Stimulated activated CD8-positive, alpha-beta memory T cell treated with anti-CD3 and anti-CD28 coated beads, Interleukin-7, amount 100 ng/mL, for 4 hours (primary cell): Measurements from ENCODE around the gene GOLGA2.
"Not testable (repeated sequence)": the region's sequence is repeated elsewhere in the genome, so short reads cannot be mapped to it uniquely, and the experiment has no call there.

Experiments used
- DNase-seq, 2 donors: peaks; one replicate each; pipeline ENCODE4 v3.0.0-alpha.2; 2020; ENCODE audit warnings: low read depth in 2 of 2

GOLGA2 gene

DNA sequence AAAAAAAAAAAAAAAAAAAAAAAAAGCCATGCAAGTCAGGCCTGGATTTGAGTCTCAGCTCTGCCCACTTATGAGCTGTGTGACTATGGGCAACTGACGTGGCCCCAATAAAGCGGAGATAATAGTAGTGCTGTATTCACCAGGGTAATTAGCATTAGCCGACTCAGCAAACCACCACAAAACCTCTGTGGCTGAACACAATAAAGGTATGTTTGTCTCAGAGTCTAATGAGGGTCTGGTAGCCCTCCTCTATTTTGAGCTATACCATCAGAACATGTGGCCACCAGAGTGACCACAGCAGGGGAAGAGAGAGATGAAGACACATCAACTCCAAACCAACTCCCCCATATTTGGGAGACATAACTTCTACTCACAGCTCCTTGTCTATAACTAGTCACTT is 16.2 kb upstream of the GOLGA2 start:
- no peak for DNase-seq

DNA sequence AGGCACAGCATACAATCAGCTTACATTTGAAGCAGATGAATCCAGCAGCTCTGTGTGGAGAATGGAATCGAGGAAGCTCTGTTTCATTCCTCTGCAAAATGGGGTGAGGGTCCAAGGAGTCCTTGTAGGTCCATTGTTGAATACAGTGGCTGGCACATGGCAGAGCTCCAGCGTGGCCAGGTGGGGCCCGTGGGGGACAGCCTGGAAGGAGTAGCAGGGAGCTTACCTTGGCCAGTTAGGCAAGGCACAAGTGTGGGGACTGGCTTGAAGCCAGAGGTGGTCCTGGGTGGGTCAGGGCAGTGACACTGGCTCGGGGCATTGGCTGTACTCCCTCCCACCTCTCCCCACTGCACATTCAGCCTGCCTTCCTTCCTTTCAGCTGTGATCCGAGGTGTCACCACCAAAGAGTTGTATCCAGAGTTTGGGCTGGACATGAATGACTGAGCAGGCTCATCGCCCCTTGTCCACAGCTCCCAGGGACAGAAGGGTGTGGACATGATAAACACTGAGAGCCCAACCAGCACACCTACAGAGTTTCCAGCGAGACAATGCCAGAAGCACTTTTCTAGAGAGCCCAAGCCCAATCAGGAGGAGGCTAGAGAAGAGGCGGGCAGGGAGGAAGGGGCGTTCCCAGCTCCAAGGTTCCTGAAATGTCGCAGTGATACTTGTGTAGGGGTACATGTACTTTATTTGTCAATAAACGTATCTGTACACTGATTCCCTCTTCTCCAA is 12.6 kb upstream of the GOLGA2 start:
- no peak for DNase-seq

DNA sequence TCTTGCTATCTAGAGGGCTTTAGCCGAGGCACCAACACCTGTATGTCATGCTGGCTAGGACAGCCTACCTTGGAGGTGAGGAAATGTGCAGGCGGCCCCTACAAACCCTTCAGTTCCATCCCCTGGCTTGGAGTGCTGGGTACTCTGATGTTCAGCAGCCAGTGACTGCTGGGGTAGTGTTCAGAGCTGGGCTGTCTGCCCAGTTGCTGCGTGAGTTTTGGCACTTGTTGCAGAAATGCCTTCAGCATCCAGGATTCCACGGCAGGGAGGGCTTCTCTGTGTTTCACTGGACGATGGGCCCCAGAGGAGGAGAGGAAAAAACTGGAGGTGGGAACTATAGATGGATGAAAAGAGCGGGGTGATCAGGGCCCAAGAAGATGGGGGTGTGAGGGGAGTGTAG is 10.6 kb upstream of the GOLGA2 start:
- no peak for DNase-seq

DNA sequence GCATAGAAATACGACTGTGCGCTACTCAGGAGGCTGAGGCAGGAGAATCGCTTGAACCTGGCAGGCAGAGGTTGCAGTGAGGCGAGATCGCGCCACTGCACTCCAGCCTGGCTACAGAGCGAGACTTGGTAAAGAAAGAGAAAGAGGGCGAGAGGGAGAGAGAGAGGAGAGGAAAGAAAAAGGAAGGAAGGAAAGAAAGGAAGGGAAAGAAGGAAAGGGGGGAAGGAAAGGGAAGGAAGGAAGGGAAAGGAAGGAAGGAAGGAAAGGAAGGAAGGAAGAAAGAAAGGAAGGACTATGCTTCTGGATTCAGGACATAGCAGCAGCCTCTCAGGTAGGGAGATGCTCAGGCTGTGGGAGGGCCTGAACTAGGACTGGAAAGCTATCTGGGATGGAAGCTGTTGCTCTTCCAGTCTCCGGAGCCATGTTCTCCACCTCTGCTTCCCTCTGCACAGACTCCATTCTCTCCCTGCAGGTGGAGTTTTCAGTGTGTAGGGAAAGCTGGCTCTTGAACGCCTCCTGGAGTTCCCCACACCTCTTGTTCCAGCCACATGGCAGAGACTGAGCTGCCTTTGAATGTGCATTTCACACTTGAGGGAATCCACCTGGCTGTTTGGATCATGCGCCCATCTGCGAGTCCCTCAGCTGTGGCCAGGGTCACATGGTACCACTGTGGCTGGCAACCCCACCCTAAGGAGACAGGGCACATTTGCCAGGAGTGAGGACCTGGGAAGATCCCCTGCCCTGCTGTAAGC is 9.4 kb upstream of the GOLGA2 start:
- DNase-seq, result no peak

DNA sequence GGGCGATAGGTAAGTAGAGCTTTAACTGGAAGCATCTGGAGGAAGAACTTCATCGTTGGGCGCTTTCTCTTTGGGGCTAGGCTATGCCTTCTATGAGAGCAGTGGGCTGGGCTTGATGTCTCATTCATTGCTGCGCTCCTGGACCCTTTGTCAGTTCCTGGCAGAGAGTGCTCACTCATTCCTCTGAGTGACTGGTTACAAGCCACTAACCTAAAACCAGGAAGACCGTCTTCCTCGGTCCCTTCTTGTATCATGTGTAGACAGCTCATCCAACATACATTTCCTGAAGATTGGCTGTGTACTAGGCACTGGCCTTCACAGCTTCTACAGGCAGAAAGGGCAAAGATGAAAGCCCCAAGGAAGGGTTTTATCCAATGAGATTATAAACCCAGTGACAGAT is 6.7 kb upstream of the GOLGA2 start:
- no peak for DNase-seq

DNA sequence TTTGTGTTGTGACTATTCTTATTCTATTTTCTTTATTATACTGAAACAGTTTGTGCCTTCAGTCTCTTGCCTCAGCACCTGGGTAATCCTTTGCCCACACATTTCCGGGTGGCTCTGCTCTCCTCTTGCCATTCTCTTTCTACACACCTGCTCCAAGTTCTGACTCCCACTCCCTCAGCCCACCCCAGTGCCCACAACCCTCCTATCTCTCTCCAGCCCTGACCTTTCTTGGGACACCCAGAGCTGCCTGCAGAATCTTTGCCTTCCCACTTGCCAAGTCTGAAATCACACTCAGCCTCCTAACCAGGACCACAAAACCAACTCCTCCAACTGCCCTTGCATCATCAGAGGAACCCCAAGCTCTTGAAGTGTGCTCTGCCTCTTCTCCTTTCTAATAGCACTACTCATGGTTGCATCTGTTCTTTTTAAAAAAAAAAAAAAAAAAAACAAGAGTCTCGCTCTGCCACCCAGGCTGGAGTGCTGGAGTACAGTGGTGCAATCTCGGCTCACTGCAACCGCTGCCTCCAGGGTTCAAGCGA is 4.3 kb upstream of the GOLGA2 start:
- DNase-seq, result no peak

DNA sequence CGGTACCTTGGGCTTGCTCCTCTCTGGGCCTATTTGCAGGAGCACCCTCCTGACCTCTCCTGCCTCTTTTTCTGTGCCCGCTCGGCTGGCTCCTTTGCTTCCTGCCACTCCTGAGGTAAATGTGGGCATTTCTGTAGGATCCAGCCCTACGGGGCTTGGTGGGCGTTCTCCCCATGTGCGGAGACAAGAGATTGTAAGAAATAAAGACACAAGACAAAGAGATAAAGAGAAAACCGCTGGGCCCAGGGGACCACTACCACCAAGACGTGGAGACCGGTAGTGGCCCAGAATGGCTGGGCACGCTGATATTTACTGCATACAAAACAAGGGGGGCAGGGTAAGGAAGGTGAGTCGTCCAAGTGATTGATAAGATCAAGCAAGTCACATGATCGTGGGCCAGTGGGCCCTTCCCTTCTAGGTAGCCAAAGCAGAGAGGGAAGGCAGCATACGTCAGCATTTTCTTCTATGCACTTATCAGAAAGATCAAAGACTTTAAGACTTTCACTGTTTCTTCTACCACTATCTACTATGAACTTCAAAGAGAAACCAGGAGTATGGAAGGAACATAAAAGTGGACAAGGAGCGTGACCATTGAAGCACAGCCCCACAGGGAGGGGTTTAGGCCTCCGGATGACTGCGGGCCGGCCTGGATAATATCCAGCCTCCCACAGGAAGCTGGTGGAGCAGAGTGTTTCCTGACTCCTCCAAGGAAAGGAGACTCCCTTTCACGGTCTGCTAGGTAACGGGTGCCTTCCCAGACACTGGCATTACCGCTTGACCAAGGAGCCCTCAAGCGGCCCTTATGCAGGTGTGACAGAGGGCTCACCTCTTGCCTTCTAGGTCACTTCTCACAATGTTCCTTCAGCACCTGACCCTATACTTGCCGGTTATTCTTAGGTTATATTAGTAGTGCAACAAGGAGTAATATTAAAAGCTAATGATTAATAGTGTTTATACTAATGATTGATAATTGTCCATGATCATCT is 3.6 kb upstream of the GOLGA2 start:
- DNase-seq, result not testable (repeated sequence)

DNA sequence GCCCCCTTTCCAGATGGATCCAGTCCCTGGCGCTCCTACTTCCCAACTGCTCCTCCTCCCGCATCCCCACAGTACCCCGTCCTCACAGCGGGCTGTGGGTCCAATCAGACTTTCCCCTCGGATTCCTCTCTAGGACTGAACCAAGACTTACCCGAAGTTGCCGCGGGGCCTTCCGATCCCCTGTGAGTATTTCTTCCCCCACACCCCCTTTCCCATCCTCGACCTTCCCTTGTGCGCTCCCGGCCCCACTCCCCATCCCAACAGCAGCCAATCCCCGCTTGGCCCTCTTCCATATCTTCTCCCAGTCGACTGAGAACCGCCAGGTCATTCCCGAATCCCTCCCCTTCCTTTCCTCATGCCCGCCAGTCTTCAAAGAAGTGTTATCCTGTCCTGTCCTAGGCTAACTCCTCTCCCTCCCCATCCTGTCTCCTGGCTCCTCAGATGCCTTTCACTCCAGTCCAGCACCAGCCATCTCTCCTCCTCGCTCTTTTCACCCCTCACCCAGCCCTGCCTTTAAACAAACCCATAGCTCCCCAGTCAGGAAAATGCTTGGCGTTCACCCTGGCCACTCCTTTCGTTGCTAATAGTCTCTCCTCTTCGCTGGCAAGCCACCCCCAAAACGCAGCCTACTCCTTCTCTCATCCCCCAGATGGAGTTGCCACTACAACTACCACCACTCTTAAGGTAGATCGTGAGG is 915 bp upstream of the GOLGA2 start:
- DNase-seq, result no peak

DNA sequence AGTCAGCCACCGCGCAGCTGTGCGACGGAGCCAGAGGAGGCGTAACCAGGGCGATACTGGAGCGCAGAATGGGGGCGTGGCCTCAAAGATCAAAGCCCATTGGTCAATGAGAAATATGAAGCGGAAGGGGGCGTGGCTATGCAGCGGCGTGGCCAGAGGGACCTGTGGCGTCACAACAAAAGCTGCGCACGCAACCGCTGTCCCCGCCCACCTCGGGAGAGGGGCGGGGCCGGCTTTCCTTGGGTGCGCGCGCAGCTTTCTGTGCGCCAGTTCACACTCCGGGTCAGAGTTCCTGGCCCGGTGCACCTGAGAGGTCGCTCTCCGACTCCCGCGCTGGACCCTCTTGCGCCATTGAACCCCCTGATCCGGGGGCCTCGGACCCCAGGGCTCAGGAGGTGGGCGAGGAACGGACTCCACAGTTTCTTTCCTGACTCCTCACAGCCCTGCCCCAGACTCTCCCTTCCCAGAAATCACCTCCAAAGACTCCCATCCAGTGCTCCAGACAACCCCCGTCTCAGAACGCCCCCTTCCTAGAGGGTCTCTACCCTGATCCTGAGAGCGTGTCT is 284 bp upstream of the GOLGA2 start, which contains the start of gene SWI5:
SWI5 (plus strand) TSS at position 269 of the 566 bp plus-strand sequence.
- peak; percentile 99 to 100 for DNase-seq

DNA sequence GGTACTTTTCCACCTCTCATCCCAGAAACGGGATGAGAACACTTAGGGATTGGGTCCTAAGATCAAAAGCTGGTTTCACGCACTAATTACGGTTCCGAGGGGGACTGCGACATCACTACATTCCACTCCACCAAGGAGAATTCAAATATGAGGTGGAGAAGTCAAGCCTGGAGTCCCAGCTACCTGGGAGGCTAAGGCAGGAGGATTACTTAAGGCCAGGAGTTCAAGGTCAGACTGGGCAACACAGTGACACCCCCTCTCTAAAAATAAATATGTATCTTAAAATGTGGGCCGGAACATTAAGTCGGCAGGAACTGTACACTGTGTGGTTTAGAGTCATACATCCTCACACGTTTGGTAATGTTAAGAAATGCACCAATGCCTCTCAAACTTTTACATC is 1.6 kb downstream of the GOLGA2 start:
- DNase-seq, result no peak

DNA sequence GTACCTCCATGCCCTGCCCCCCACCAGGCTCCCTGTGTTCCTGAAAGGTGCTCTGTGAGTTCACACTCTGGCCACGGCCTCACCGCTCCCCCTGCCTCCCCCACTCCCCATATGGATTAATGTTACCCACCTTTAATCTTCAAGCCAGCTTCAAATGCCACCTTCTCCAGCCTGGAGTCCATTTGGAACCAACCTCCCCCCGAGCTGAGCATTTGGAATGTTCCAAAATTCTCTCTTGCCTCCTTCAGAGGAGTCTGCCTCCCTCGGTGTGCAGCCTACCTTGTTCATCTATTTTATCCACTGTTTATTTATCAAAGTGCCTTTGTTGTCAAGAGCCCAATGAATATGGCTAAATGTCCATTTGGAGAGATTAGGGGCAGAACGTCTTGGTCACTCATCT is 4.3 kb downstream of the GOLGA2 start:
- no peak for DNase-seq

DNA sequence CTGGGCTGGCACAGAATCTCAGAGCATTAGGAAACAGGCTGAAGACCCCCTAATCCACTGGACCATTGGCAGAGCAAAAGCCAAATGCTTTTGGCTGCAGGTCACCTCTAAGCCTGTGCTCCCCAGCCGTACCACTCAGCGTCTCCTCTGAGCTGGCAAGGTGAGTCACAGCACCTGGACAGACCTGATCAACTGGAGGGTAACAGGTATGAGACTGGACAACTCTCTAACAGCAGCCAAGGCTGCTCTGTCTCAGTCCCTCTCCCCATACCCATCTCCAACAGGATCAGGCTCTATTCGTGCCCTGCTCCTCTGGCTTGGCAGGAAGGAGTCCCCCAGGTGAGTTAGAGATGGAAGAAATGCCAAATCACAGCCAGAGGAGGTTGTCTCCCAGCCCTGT is 4.7 kb downstream of the GOLGA2 start:
- no peak for DNase-seq

DNA sequence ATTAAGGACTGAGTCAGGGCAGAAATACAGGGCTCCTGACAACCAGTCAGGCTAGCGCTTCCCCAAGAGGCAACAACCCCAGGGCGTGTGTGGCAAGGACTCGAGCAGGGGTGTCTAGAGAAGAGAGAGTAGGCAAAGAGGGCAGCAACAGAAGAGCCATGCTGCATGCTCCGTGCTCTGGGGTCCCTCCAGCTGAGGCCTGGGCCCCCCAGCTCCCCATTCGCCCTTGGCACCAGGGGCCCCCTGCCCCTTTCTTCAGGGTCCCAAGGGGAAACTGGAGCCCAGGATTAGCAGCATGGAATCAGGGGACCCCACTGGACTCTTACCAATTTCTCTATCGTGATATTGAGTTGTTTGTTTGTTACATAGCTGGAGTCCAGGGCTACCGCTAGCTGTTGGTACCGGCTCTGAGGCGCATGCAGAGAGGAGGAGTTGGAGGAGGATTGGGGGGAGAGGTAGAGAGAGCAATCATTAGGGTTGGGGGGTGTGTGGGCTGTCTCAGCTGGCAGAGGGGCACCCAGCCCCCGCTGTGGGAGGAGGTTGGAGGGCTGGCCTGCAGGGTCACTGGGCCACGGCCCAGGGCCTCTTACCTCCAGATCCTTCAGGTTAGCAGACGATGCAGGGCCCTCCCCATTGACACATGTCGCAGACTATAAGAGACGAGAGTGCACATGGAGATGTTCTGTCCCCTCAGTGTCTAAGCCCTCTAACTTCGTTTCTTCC is 8.8 kb downstream of the GOLGA2 start:
- DNase-seq, result no peak

DNA sequence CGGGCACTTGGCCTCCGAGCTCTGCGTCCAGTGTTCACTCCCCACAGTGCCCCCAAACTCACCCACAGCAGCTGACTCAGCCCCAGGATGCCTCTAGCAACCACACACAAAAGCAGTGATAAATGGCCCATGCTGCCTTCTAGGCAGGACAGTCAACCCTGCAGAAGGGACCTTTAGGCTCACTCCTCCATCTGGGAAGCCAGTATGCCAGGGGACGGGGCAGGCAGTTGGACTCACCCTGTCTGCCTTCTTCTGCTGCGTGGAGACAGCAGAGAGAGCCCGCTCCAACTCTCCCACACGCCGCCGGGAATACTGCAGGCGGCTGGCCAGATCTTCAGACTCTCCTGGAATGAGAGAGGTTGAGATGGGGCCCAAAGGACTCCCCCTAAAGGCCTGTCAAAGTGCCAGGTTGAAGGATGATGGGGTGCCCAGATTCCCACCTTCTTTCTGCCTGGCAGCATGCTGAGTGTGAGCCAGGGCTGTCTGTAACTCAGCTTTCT is 10.4 kb downstream of the GOLGA2 start:
- DNase-seq, result no peak

DNA sequence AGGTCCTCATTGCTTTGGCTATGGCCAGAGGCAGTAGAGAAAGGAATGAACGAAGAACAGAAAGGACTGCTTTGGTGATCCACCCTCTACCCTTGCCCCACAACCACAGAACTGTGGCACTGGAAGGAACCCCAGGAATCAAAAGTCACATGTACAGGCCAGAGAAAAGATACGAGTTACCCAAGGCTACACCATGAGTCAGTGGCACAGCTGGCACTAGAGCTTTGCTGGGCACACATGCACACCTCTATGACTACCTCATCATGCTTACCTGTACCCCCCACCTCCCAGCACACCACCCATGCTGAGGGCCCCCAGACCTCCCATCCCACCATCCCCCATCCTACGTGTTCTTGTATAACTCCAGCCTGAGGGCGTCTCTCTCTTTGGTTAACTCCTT is 13.1 kb downstream of the GOLGA2 start:
- no peak for DNase-seq

DNA sequence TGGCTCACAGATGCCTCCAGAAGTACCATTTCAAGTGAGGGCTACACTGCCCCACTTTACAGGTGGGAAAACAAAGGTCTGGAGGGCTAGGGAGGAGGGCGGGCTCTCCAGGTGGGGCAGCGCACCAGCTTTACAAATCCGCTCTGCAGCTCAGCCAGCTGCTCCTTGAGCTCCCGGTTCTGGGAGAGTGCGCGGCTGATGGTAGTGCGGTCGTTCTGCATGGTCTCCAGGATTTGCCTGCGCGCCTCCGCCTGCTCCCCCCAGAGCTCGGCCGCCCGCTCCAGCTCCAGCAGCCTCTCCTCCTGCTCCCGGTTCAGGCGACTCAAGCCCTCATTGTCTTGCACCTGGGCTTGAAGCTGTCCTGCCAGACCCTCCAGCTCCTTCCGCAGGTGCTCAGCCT is 15.5 kb downstream of the GOLGA2 start:
- no peak for DNase-seq

DNA sequence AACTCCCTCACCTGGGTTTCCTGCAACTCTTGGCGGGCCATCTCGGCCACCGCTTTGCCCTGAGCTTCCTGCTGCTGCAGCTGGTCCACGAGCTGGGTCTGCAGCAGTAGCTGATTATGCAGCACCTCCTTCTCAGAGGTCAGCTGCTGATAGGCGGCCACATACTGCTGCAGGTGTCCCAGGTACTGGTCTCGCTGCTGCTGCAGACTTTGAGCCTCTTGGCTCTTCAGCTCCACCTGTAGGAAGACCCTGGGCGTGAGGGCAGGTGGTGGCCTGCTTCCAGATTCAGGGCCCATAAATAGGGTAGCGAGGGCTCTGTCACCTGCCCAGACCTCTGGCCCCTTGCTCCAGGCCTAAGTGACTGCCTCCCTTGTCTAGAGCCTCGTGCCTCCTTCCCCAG is 16.7 kb downstream of the GOLGA2 start:
- DNase-seq, result no peak

DNA sequence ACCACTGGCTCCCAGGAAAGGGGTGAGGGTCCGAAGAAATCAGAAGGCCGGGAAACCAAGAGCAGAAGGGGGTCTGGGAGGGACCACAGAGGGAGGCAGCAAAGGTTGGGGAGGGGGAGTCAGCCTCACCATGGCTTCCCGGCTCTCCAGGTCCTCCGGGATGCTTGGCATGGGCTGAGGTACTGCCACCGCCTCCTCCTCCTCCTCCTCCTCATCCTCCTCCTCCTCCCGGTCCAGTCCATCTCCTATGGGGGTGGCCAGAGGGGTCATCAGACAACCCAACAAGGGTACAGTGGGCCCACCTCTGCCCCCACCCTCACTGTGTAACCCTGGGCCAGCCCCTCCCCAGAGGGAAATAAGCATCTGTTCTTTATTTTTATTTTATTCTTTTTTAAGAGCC is 17.5 kb downstream of the GOLGA2 start:
- no peak for DNase-seq

DNA sequence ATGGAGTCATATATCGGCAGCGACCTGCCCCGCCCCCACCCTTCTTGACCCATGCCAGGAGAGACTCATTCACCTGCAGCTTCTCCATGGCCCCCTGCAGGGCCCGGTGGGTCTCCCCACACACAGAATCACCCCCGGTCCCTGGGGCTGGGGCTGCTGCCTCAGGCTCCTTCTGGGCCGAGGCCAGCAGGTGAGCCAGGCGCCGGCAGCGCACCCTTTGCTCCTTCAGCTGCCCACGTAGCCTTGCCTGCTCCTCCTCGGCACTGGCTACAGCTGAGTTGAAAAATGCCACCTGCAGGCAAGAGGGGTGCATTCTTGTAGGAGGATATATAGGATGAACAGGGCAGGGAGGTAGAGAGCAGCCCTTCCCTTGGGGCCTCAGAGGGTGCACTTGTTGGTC is 17.9 kb downstream of the GOLGA2 start:
- no peak for DNase-seq
